Endothelial cell of umbilical vein (primary cell): ENCODE measurements around the gene C11orf24. TPM values are rescaled to one million over a fixed set of nuclear protein-coding genes. Genes with fewer than 3 reads are reported as not detected.

Experiments used
- BruUV-seq: library from RNA; stranded (reverse); fragments of 400-500 nt; replicated peaks from 2 replicates; lab custom pipeline; 2021; lab: Mats Ljungman, UMichigan
- CTCF ChIA-PET: fragments of 300-600, 350-600 bp; sonication (Branson Sonifier 250); formaldehyde crosslinking; loops from one replicate; lab custom pipeline; 2021; ENCODE audit warnings: antibody characterized with exemption, inconsistent platforms; lab: Charles Lee
- POLR2A ChIA-PET: fragments of 300-600, 350-600 bp; sonication (Branson Sonifier 250); formaldehyde crosslinking; loops from one replicate; lab custom pipeline; 2021; ENCODE audit warnings: antibody characterized with exemption, inconsistent platforms; lab: Charles Lee
- DNase-seq: peaks from one replicate; pipeline ENCODE4 v3.0.0-alpha.2; 2011; ENCODE audit warnings: low read depth, low spot score
- FAIRE-seq: peaks from 2 replicates; lab custom pipeline; 2011; peaks lifted over from hg19 to GRCh38; lab: Jason Lieb, UNC
- H2AFZ ChIP-seq: 2 replicates; pipeline ENCODE4 v1.6.0; 2012; ENCODE audit warnings: low read depth, low read length, control low read depth, inconsistent platforms
- H3K27ac ChIP-seq: 2 replicates; pipeline ENCODE4 v1.5.1; 2011; ENCODE audit warnings: low read depth, mild to moderate bottlenecking, control low read depth, low read length, moderate library complexity; ENCODE audit not compliant: insufficient read depth
- H3K27me3 ChIP-seq, 2 experiments: 2 replicates each; pipeline versions ENCODE4 v1.6.0 to v1.6.1; 2011; ENCODE audit warnings: low read length in 2 of 2, mixed read lengths in 1 of 2; ENCODE audit not compliant: control insufficient read depth in 2 of 2, insufficient read depth in 2 of 2
- H3K36me3 ChIP-seq, 2 experiments: 2 replicates in 1 of 2; 3 replicates in 1 of 2; pipeline ENCODE4 v1.5.1; 2011; ENCODE audit warnings: low read length in 2 of 2, mild to moderate bottlenecking in 1 of 2, moderate library complexity in 1 of 2; ENCODE audit not compliant: control insufficient read depth in 2 of 2, insufficient read depth in 2 of 2; ENCODE audit errors: extremely low read depth in 1 of 2
- H3K4me1 ChIP-seq: 3 replicates; pipeline ENCODE4 v1.5.1; 2011; ENCODE audit warnings: mild to moderate bottlenecking, low read length; ENCODE audit not compliant: control insufficient read depth, insufficient read depth; ENCODE audit errors: extremely low read depth
- H3K4me2 ChIP-seq: 2 replicates; pipeline ENCODE4 v1.6.1; 2011; ENCODE audit warnings: low read length, control low read depth, mixed read lengths; ENCODE audit not compliant: insufficient read depth
- H3K4me3 ChIP-seq, 3 experiments: fragments of 200-600 bp in 1 of 3; sonication (generic), shearing (Covaris generic) in 1 of 3; replicated peaks in 1 of 3; 2 replicates each; pipeline ENCODE4 v1.5.1; 2011 to 2016; ENCODE audit warnings: control low read depth in 3 of 3, low read length in 3 of 3, mild to moderate bottlenecking in 2 of 3, inconsistent platforms in 1 of 3, low read depth in 1 of 3, moderate library complexity in 1 of 3; ENCODE audit not compliant: insufficient read depth in 1 of 3
- H3K79me2 ChIP-seq: 2 replicates; pipeline ENCODE4 v1.6.0; 2012; ENCODE audit warnings: low read length, inconsistent platforms; ENCODE audit not compliant: control insufficient read depth, insufficient read depth
- H3K9ac ChIP-seq: replicated peaks from 2 replicates; pipeline ENCODE3; 2011; ENCODE audit warnings: low read length, control low read depth; ENCODE audit not compliant: insufficient read depth; ENCODE audit errors: extremely low read depth
- H3K9me1 ChIP-seq: replicated peaks from 3 replicates; pipeline ENCODE4 v1.6.0; 2011; ENCODE audit warnings: mild to moderate bottlenecking, low read length; ENCODE audit not compliant: control insufficient read depth, insufficient read depth; ENCODE audit errors: extremely low read depth
- H3K9me3 ChIP-seq: replicated peaks from 2 replicates; pipeline ENCODE4 v1.5.1; 2012; ENCODE audit warnings: low read length, inconsistent platforms; ENCODE audit not compliant: control insufficient read depth, insufficient read depth
- H4K20me1 ChIP-seq: replicated peaks from 2 replicates; pipeline ENCODE3; 2011; ENCODE audit warnings: mild to moderate bottlenecking, low read length; ENCODE audit not compliant: control insufficient read depth, insufficient read depth; ENCODE audit errors: extremely low read depth
- EZH2 ChIP-seq: IDR thresholded peaks from 2 replicates; pipeline ENCODE4 v1.6.1; 2012; ENCODE audit warnings: borderline replicate concordance, low read depth, mild to moderate bottlenecking, moderate library complexity, low read length, inconsistent platforms; ENCODE audit not compliant: severe bottlenecking
- FOS ChIP-seq: IDR thresholded peaks from 2 replicates; pipeline ENCODE4 v1.6.1; 2011; ENCODE audit warnings: mild to moderate bottlenecking, low read length, moderate library complexity, borderline replicate concordance; ENCODE audit not compliant: insufficient read depth
- GATA2 ChIP-seq: IDR thresholded peaks from 2 replicates; pipeline ENCODE4 v1.7.0; 2011; ENCODE audit warnings: low read depth, mild to moderate bottlenecking, moderate library complexity, mixed read lengths, low read length; ENCODE audit not compliant: insufficient read length, insufficient read depth
- JUN ChIP-seq: IDR thresholded peaks from 2 replicates; pipeline ENCODE4 v1.6.1; 2011; ENCODE audit warnings: borderline replicate concordance, low read depth; ENCODE audit not compliant: insufficient read length, insufficient read depth
- MYC ChIP-seq: IDR thresholded peaks from one replicate; pipeline ENCODE4 v1.6.1; 2011; ENCODE audit warnings: mild to moderate bottlenecking, low read depth, low read length
- POLR2A ChIP-seq: IDR thresholded peaks from 2 replicates; pipeline ENCODE4 v1.6.1; 2012; ENCODE audit warnings: low read depth, mild to moderate bottlenecking, control low read depth, low read length
- POLR2AphosphoS5 ChIP-seq: IDR thresholded peaks from 2 replicates; pipeline ENCODE4 v1.6.1; 2012; ENCODE audit warnings: low read depth, mild to moderate bottlenecking, control low read depth, low read length, moderate library complexity; ENCODE audit not compliant: insufficient read depth
- dilution Hi-C: fragments of 300-500 bp; cut with MboI; formaldehyde crosslinking; loops from one replicate; pipeline ENCODE4 v1.15.0; 2019; ENCODE audit warnings: low sequenced_read_pairs; ENCODE audit not compliant: extremely low pct_ligation_motif_present
- intact Hi-C: fragments of 100-400 bp; cut with micrococcal nuclease; formaldehyde crosslinking; loops from one replicate; pipeline ENCODE4 v1.10.0; 2022
- polyA plus RNA-seq, 4 experiments: library from polyadenylated mRNA; depleted of rRNA in 3 of 4; stranded (reverse) in 3 of 4; unstranded in 1 of 4; fragments of >200 nt; gene quantifications; 2 replicates each; pipeline versions ENCODE4 v1.2.1 to v1.2.3, GENCODE V29; 2011 to 2012; ENCODE audit warnings: missing spikeins in 1 of 4
- total RNA-seq: library from RNA; stranded (reverse); gene quantifications from 2 replicates; pipeline ENCODE4 v1.2.3, GENCODE V29; 2021
- TF ChIP-seq, protein P1 (sequence below): IDR thresholded peaks from 2 replicates; pipeline ENCODE4 v1.6.1; 2011; ENCODE audit not compliant: insufficient read depth, insufficient read length
- TF ChIP-seq, protein P2 (sequence below), 2 donors: IDR thresholded peaks; 1 replicate in 1 of 2; 2 replicates in 1 of 2; pipeline ENCODE4 v1.5.1; 2011; ENCODE audit warnings: low read length in 2 of 2, mild to moderate bottlenecking in 2 of 2, moderate library complexity in 2 of 2, control low read depth in 1 of 2, inconsistent platforms in 1 of 2, low read depth in 1 of 2; ENCODE audit not compliant: insufficient read depth in 1 of 2; ENCODE audit errors: extremely low read depth in 1 of 2

C11orf24 gene
- total and polyA plus RNA-seq, 2 donors (not counting 3 experiments of a cell fraction or from before 2014, with no cell fraction given) = 26.4 to 34.1 TPM

GRCh38 chr11:68213555-68214172 lies 58.1 kb downstream of the C11orf24 start:
- CTCF ChIA-PET = no interaction called here
- H3K9ac ChIP-seq = peak overlapping the region; percentile 94
- peak overlapping the region; percentile 67 for H3K4me2 ChIP-seq
- peak overlapping the region; percentile 86 for H2AFZ ChIP-seq
- H3K4me1 ChIP-seq = peaks cover 17% of the 10 kb centered on the region
- H3K27ac ChIP-seq = peak overlapping the region; percentile 88
- dilution Hi-C loops (no loop called here), intact Hi-C loops (no loop called here)
- FAIRE-seq = no peak
- DNase-seq = peak; percentile 87
- TF ChIP-seq, protein P1, sequence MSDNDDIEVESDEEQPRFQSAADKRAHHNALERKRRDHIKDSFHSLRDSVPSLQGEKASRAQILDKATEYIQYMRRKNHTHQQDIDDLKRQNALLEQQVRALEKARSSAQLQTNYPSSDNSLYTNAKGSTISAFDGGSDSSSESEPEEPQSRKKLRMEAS = no peak
- no peak for TF ChIP-seq MYC
- no peak for TF ChIP-seq FOS
- TF ChIP-seq GATA2 = no peak
- no peak for TF ChIP-seq JUN
- peak; percentile 96 for TF ChIP-seq POLR2AphosphoS5
- no peak for TF ChIP-seq EZH2
- peak; percentile 99 for TF ChIP-seq POLR2A
- TF ChIP-seq, protein P2, sequence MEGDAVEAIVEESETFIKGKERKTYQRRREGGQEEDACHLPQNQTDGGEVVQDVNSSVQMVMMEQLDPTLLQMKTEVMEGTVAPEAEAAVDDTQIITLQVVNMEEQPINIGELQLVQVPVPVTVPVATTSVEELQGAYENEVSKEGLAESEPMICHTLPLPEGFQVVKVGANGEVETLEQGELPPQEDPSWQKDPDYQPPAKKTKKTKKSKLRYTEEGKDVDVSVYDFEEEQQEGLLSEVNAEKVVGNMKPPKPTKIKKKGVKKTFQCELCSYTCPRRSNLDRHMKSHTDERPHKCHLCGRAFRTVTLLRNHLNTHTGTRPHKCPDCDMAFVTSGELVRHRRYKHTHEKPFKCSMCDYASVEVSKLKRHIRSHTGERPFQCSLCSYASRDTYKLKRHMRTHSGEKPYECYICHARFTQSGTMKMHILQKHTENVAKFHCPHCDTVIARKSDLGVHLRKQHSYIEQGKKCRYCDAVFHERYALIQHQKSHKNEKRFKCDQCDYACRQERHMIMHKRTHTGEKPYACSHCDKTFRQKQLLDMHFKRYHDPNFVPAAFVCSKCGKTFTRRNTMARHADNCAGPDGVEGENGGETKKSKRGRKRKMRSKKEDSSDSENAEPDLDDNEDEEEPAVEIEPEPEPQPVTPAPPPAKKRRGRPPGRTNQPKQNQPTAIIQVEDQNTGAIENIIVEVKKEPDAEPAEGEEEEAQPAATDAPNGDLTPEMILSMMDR (IDR thresholded peaks at IDR 0.05; ENCODE audit: extremely low read depth in 1 of 2, insufficient read depth in 1 of 2, low read depth in 1 of 2, low read length in 2 of 2) = no peak
- H3K9me1 ChIP-seq = no peaks in the 10 kb centered on the region
- no peaks in the 10 kb centered on the region for H3K9me3 ChIP-seq
- no TSS peak for BruUV-seq
- peaks cover 0 to 6% of the 10 kb centered on the region in 2 experiments for H3K27me3 ChIP-seq
- peak overlapping the region; percentile 49 to 84 (median 75) for H3K4me3 ChIP-seq
- H4K20me1 ChIP-seq = peaks cover 13% of the 10 kb centered on the region
- H3K79me2 ChIP-seq = peaks cover 36% of the 10 kb centered on the region
- no peaks in the 10 kb centered on the region for H3K36me3 ChIP-seq
- POLR2A ChIA-PET = no interaction called here
